Coronary artery (tissue), 2 donors: ENCODE measurements around the gene CX3CR1.
"Not testable (repeated sequence)": the region's sequence is repeated elsewhere in the genome, so short reads cannot be mapped to it uniquely, and the experiment has no call there.

Source experiments
- DNase-seq: peaks from one replicate; pipeline ENCODE4 v3.0.0-alpha.2; 2017; ENCODE audit warnings: low spot score
- H3K27ac ChIP-seq, 2 donors: fragments of 200-600 bp; sonication (generic); one replicate each; pipeline ENCODE4 v1.5.1; 2016 to 2019
- H3K4me3 ChIP-seq: fragments of 200-600 bp; sonication (generic); 2 replicates; pipeline ENCODE4 v1.5.1; 2016; ENCODE audit warnings: mild to moderate bottlenecking, moderate library complexity
- CTCF ChIP-seq: fragments of 200-600 bp; sonication (generic); IDR thresholded peaks from one replicate; pipeline ENCODE4 v1.5.1; 2019; ENCODE audit warnings: antibody characterized with exemption

Gene CX3CR1

GRCh38 chr3:39322936-39323335 is 43.1 kb upstream of the CX3CR1 start:
- no peak for TF ChIP-seq CTCF
- no peak overlapping the region for H3K4me3 ChIP-seq
- no peak overlapping the region for H3K27ac ChIP-seq
- DNase-seq = no peak

DNA sequence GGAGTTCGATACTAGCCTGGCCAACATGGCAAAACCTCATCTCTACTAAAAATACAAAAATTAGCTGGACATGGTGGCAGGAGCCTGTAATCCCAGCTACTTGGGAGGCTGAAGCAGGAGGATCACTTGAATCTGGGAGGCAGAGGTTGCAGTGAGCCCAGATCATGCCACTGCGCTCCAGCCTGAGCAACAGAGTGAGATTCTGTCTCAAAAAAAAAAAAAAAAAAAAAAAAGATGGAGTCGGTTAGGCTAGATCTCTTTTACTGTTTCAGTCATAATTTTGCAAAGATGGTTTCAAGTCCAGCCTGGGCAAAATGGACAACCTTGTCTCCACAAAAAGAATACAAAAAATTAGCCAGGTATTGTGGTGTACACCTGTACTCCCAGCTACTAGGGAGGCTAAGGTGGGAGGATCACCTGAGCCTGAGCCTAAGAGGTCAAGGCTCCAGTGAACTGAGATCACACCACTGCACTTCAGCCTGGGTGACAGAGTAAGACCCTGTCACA is 42.4 kb upstream of the CX3CR1 start:
- not testable (repeated sequence) for H3K27ac ChIP-seq, H3K4me3 ChIP-seq, DNase-seq

DNA sequence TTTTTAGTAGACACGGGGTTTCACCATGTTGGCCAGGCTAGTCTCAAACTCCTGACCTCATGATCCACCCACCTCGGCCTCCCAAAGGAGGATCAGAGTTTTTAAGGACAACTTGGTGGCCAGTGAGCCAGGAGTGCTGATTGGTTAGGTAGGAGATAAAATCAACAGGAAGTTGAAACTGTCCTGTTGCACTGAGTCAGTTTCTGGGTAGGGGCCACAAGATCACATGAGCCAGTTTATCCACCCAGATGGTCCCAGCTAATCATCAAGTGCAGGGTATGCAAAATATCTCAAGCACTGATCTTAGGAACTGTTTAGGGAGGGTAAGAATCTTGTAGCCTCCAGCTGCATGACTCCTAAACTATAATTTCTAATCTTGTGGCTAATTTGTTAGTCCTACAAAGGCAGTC is 41.7 kb upstream of the CX3CR1 start:
- not testable (repeated sequence) for DNase-seq, H3K27ac ChIP-seq, H3K4me3 ChIP-seq

DNA sequence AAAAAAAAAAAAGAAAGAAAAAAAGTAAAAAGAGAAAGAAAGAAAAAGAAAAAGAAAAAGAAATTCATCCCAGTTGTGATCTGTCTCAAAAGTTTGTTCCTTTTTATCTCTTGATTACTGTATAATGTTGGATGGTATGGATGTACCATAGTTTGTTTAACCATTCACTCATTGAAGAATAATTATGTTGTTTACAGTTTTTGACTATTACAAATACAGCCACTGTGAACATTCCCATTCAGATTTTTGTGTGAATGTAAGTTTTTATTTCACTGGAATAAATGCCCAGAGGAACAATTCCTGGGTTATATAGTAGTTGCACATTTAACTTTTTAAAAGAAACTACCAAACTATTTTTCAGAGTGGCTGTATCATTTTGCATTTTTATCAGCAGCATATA is 39.4 kb upstream of the CX3CR1 start:
- H3K27ac ChIP-seq = no peak overlapping the region
- no peak for DNase-seq
- TF ChIP-seq CTCF = no peak
- H3K4me3 ChIP-seq = no peak overlapping the region

DNA sequence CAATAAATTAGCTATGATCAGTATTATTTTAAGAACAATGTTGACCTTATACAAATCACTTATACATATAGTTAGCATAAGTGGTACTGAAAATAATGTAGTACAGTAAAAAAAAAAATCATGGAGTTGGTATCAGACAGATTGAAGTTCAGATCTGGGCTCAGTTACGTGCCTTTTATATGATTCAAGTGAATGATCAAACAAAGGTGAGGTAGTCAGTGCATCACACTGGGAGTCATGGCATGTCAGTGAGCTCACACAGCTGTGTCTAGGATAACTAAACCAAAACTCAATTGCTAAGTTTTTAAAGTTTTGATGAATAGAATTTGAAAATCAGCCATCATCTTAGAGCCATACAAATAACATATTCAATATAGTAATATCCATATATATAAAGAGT is 38.5 kb upstream of the CX3CR1 start:
- H3K27ac ChIP-seq = no peak overlapping the region
- TF ChIP-seq CTCF = no peak
- no peak for DNase-seq
- H3K4me3 ChIP-seq = no peak overlapping the region

GRCh38 chr3:39317571-39318169 is 37.8 kb upstream of the CX3CR1 start:
- TF ChIP-seq CTCF = no peak
- H3K4me3 ChIP-seq = no peak overlapping the region
- H3K27ac ChIP-seq = no peak overlapping the region
- DNase-seq = no peak

DNA sequence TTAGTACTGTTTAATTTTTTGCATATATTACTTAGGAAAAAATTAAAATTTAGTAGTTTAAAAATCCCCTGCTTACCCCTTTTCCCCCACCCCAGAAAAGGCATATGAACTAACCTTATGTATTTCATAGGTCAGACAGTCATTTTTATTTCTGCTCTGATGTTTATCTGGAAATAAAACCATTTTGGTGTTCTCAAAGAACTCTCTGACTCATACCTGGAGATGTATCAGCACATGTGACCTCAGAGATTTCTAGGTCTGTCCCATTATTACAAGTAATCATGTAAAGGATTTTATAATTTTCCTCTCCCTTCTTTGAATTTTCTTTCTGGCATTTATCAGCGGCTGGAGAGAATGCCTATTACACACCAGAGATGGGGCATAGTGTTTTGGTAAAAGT is 35.6 kb upstream of the CX3CR1 start:
- TF ChIP-seq CTCF = no peak
- no peak overlapping the region for H3K27ac ChIP-seq
- H3K4me3 ChIP-seq = no peak overlapping the region
- no peak for DNase-seq

- DNase-seq = no peak
- H3K4me3 ChIP-seq = no peak overlapping the region
- H3K27ac ChIP-seq = no peak overlapping the region
- no peak for TF ChIP-seq CTCF
These were observed 33.5 kb upstream of the CX3CR1 start for GRCh38 chr3:39313289-39313688.
